Chondrocyte (in vitro differentiated cells): ENCODE data around the gene DTYMK. TPM values are rescaled to one million over a fixed set of nuclear protein-coding genes. Genes with fewer than 3 reads are reported as not detected.

Experiments used
- DNase-seq: peaks from one replicate; pipeline ENCODE4 v3.0.0; 2021; ENCODE audit warnings: mixed read lengths, low spot score
- H3K27ac Mint-ChIP-seq: one replicate; pipeline ENCODE4 v1.8.0; 2021; ENCODE audit warnings: mild to moderate bottlenecking, moderate library complexity, mixed read lengths; ENCODE audit not compliant: unreplicated experiment
- H3K27me3 Mint-ChIP-seq: 2 replicates; pipeline ENCODE4 v1.8.0; 2021; ENCODE audit warnings: low read depth, mixed read lengths
- H3K36me3 Mint-ChIP-seq: 2 replicates; pipeline ENCODE4 v1.8.0; 2021; ENCODE audit warnings: low read depth, mixed read lengths
- H3K4me1 Mint-ChIP-seq: 2 replicates; pipeline ENCODE4 v1.8.0; 2021; ENCODE audit warnings: low read depth, mild to moderate bottlenecking, mixed read lengths
- H3K4me3 Mint-ChIP-seq: one replicate; pipeline ENCODE4 v1.8.0; 2021; ENCODE audit warnings: mild to moderate bottlenecking, moderate library complexity, mixed read lengths; ENCODE audit not compliant: unreplicated experiment
- H3K9me3 Mint-ChIP-seq: 2 replicates; pipeline ENCODE4 v1.8.0; 2021; ENCODE audit warnings: low read depth, mixed read lengths
- CTCF ChIP-seq: fragments of 200-600 bp; sonication (generic); IDR thresholded peaks from 2 replicates; pipeline ENCODE4 v1.5.0; 2021; ENCODE audit warnings: antibody characterized with exemption, mild to moderate bottlenecking, moderate library complexity
- total RNA-seq: library from RNA; stranded (reverse); gene quantifications from 3 replicates; pipeline ENCODE4 v1.2.1, GENCODE V29; 2021

The DTYMK gene
- total RNA-seq, 1 donor from 2014 or later, result 23.1 TPM

- H3K4me1 Mint-ChIP-seq, result peaks cover 5% of the 10 kb centered on the region
Measured at GRCh38 chr2:241706537-241706936, 19.9 kb upstream of the DTYMK start.

DNA sequence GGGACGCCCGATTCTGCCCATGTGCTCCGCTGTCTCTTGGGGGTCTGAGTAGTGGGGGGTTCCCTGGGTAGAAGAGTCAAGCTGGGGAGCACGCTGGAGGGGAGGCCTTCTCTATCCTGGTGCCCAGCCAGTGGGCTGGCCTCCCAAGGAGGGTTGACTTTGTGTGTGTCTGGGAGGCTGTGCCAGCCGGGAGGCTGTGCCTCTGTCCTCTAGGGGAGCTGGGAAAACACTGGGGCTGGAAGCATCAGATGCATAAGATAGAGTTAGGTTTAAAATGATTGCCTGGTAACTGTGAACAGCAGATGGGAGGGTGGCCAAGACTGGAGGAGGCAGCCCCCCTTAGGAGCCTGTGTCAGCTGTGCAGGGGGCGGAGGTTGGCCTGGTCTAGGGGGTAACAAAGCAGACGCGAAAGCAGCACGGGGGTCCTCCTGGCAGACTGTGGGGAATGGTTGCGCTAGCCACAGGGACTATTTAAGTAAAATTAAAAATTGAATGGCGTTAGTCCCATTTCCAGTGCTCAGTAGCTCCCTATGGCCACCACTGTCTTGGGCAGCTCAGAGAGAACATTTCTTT is 16.5 kb upstream of the DTYMK start:
- Mint-ChIP-seq H3K36me3 (peaks cover 14% of the 10 kb centered on the region), H3K4me3 (peak overlapping the region; percentile 76), H3K27ac (peak overlapping the region; percentile 37), H3K4me1 (peaks cover 13% of the 10 kb centered on the region), H3K9me3 (peaks cover 3% of the 10 kb centered on the region), H3K27me3 (no peaks in the 10 kb centered on the region)
- DNase-seq, result no peak
- no peak for TF ChIP-seq CTCF

More at GRCh38 chr2:241706537-241706936, 19.9 kb upstream of the DTYMK start:
- no peak overlapping the region for H3K4me3 Mint-ChIP-seq
- no peak for DNase-seq
- no peak for TF ChIP-seq CTCF
- H3K27me3 Mint-ChIP-seq, result no peaks in the 10 kb centered on the region
- H3K36me3 Mint-ChIP-seq, result peaks cover 28% of the 10 kb centered on the region
- no peak overlapping the region for H3K27ac Mint-ChIP-seq
- H3K9me3 Mint-ChIP-seq, result peaks cover 3% of the 10 kb centered on the region

DNA sequence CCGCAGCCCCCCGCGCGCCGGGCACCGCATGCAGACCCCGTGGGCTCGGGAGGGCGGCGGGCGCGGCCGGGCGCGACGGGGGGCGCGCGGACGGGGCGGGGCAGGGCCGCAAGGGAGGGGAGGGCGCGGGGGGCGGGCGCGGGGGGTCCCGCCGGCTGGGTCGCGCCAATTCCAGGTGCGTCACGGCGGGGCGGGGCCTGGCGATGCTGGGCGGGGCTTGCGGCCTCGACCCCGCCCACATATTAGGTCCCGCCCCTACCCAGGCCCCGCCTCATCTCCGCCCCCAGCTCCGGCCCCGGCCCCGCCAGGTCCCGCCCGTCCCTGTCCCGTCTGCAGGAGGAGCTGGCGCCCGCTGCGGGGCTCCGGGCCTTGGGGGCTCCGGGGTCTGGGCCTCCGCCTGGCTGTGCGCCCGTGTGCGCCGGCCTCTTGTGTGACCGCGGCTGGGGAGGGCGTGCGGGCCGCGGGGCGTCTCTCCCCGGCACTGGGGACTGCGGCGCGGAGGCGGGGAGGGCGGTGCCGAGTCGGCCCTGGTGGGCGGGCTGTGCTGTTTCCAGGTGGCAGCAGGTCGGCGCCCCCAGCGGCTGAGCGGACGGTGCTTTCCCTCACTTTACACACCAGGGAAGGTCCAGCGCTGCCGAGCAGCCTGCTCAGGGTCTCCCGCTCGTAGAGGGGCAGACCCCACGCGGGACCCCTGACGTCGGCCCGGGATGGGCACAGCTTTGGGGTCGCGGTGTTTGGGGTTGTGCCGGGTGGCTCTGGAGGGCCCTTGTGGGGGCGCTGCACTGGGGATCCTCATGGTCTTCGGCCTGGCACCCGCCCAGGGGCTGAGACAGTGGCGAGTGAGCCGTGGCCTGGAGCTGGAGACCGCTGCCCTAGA is 15.8 kb upstream of the DTYMK start:
- H3K4me3 Mint-ChIP-seq, result peak overlapping the region; percentile 76
- H3K4me1 Mint-ChIP-seq, result peaks cover 13% of the 10 kb centered on the region
- peaks cover 3% of the 10 kb centered on the region for H3K9me3 Mint-ChIP-seq
- H3K27me3 Mint-ChIP-seq, result no peaks in the 10 kb centered on the region
- peak; percentile 97 for DNase-seq
- peak; percentile 69 for TF ChIP-seq CTCF
- peaks cover 13% of the 10 kb centered on the region for H3K36me3 Mint-ChIP-seq
- H3K27ac Mint-ChIP-seq, result peak overlapping the region; percentile 37

DNA sequence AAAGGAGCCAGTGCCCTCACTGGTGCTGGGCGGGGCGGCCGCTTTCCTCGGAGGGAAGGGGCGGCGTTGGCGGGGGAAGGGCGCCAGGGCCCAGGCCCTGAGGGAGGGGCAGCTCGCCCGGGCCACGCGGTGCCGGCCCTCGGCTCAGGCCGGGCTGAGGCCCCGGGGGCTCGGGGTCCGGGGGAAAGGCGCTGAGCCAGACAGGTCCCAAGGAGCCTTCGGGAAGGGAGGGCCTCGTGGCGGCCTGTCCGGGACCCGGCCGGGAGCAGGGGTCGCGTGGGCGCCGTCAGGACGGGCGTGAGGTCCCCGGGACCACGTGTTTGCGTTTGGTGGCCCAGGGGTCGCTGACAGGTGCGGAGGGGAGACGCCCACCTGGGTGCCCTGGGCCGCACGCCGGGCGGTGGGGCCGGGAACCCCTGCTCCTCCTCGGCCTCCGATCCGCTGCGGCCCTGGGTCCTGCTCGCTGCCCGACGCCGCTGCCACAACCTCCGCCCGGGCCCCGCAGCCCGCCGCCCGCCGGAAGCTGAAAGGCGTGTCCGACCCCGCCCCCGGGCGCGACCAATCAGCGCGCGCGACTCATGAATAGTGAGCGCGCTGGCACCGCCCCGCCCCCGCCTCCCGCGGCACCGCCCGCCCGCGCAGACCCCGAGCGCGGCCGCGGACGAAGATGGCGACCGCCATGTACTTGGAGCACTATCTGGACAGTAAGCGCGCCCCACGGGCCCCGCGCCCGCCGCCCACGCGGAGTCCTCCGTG is 15.0 kb upstream of the DTYMK start, which contains the start of gene ING5:
Gene ING5 (plus strand): TSS at position 641 of the 756 bp plus-strand sequence. CDS start 27 bp downstream, at position 668.
- peaks cover 13% of the 10 kb centered on the region for H3K4me1 Mint-ChIP-seq
- TF ChIP-seq CTCF, result peak; percentile 39
- peaks cover under 1% of the 10 kb centered on the region for H3K9me3 Mint-ChIP-seq
- peak within 1 kb of the TSS; percentile 77 for H3K4me3 Mint-ChIP-seq
- DNase-seq, result no peak
- no peaks in the 10 kb centered on the region for H3K27me3 Mint-ChIP-seq
- H3K27ac Mint-ChIP-seq, result peak within 1 kb of the TSS; percentile 79
- H3K36me3 Mint-ChIP-seq, result peaks cover 9% of the 10 kb centered on the region

DNA sequence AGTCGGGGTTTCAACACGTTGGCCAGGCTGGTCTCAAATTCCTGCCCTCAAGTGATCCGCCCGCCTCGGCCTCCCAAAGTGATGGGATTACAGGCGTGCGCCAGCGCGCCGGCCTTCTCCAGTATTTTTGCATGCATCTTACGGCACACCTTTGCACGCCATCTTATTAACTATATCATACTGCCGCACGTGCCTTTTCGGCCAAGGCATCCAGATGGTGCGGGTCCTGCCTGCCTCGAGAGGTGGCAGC is 14.5 kb upstream of the DTYMK start:
- Mint-ChIP-seq H3K9me3 (no peaks in the 10 kb centered on the region), H3K36me3 (peaks cover 6% of the 10 kb centered on the region), H3K27me3 (no peaks in the 10 kb centered on the region), H3K4me1 (peaks cover 13% of the 10 kb centered on the region), H3K27ac (peak overlapping the region; percentile 79), H3K4me3 (peak overlapping the region; percentile 77)
- DNase-seq, result no peak
- TF ChIP-seq CTCF, result peak; percentile 76
